SH-SY5Y (cell line): ENCODE measurements around the gene CTIF.

Experiments
- GATA2 ChIP-seq: IDR thresholded peaks from 2 replicates; pipeline ENCODE4 v1.6.1; 2011; ENCODE audit warnings: mild to moderate bottlenecking, low read depth, low read length
- GATA3 ChIP-seq: IDR thresholded peaks from 2 replicates; pipeline ENCODE4 v1.6.1; 2011; ENCODE audit warnings: low read depth, mild to moderate bottlenecking, low read length, moderate library complexity

CTIF gene

GRCh38 chr18:48609820-48610815 is 71.3 kb downstream of the CTIF start:
- TF ChIP-seq GATA3 (no peak), GATA2 (no peak)

DNA sequence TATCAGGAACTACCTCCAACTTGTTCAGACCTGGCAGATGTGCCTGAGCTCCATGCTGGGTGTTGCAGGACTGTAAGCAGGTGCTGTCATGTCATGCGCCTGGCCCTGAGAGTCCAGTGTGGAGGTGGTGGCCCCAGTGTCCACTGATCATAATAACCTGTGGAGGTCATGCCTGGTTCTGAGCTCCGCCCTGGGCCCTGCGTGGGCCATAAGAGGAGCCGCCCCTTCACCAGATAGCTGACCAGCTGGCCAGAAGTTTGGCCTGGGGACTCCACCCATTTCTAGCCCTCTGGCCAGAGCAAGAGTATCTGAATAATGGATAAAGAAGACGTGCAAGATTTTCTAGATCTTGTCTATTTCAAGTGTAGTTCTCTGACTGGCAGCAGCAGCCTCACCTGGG is 72.4 kb downstream of the CTIF start:
- no peak for TF ChIP-seq GATA3
- TF ChIP-seq GATA2 = no peak

GRCh38 chr18:48611785-48612480 is 73.1 kb downstream of the CTIF start:
- TF ChIP-seq GATA2 = no peak
- no peak for TF ChIP-seq GATA3

DNA sequence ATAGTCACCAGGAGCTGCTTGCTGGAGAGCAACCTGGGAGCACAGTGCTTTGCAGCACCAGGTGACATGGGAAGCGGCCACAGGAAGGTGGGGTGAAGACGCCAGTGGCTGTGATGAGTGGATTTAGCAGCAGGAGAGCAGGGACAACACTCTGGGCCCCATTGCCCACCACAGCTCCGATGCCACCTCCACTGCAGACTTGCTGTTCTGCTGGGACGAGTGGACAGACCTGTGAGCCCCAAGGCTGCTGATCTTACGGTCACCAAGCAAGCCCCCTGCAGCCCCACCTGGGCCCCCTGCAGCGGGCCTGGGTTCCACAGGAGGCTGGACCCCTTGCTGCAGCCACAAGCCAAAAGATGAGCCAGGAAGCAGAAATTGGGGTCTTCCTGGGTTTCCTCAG is 73.7 kb downstream of the CTIF start:
- TF ChIP-seq GATA2 (no peak), GATA3 (no peak)

DNA sequence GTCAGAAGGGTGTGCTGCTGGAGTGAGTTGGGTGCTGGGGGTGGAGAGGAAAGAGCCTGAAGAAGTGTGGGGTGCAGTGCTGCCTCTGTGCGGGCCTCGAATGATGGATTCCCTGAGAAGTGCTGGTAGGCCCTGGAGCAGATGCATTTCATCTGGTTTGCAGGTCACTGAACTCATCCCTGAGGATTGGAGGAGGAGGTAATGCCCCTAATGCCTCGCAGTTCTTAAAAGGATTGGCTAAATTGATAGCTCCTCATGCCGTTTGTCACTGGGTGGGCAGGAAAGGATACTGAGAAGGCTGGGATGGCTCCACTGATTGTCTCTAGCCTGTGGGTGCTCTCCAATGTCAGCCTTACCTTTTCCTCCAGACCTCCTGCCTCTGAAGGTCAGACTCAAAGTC is 74.1 kb downstream of the CTIF start:
- TF ChIP-seq GATA3 = no peak
- no peak for TF ChIP-seq GATA2

- no peak for TF ChIP-seq GATA2
- TF ChIP-seq GATA3 = no peak
Observed at GRCh38 chr18:48613589-48614404, 75.0 kb downstream of the CTIF start.

DNA sequence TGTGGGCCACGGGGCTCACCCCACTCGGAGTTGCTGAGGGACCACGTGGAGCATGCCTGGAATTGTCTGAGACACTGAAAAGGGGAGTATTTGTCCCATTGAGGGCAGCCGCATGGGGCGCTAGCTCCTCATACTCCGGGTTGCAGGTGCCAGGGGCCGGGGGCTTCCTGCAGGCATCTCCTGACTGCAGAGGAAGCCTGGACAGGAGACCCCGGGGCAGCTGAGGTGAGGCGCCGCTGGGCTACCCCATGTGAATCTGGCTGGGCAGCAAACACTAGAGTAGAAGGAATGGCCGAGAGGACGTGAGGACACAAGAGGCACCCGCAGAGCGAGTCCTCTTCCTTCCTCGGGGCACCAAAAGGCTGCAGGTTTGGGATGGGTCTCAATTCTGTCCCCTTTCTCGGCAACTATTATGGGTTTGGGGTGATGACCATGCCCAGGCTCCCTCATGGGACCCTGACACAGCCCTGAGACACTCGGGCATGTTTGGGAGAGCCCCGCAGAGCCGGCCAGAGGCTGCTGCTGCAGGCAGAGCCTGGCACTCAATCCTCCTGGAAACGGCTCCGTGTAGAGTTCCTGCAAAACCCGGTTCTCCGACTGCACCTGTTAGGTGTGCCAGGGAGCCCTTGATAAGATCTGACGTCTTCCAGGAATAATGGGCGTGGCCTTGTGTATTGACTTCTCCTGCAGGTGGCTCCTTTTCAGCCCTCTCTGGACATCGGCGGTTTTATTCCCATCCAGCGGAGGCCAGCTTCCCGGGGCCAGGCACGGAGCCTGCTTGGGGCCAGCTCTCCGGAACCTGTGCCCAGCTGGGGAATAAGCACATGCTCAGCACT is 77.0 kb downstream of the CTIF start:
- TF ChIP-seq GATA2 (no peak), GATA3 (no peak)

DNA sequence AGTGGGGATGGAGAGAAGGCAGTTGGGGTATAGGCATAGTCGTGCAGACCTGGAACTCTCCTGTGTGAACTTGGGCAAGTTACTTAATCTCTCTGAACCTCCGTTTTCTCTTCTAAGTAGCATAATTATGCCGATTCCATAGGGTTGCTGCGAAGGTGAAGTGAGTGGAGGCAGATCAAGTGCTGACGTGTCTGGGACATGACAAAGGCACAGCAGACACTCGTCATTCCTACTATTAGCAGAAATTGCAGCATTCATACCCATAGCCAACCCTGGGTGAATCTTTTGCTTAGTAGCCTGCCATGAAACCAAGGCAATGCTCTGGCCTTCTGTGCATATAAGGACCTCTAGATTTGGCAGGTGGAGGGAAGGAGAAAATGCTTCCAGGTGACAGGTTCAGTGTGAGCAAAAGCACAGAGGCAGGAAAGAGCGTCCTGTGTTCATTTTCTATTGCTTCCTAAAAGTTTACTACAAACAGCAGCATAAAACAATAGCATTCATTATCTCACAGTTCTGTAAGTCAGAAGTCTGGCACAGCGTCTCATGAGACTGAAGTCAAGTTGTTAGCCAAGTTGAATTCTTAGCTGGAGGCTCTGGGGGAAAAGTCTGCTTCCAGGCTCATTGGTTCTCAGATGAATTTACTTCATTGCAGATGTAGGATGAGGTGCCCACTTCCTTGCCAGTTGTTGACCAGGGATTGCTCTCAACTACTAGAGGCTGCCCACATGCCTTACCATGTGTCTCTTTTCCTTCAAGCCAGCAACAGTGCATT is 77.8 kb downstream of the CTIF start:
- TF ChIP-seq GATA2 (no peak), GATA3 (no peak)

DNA sequence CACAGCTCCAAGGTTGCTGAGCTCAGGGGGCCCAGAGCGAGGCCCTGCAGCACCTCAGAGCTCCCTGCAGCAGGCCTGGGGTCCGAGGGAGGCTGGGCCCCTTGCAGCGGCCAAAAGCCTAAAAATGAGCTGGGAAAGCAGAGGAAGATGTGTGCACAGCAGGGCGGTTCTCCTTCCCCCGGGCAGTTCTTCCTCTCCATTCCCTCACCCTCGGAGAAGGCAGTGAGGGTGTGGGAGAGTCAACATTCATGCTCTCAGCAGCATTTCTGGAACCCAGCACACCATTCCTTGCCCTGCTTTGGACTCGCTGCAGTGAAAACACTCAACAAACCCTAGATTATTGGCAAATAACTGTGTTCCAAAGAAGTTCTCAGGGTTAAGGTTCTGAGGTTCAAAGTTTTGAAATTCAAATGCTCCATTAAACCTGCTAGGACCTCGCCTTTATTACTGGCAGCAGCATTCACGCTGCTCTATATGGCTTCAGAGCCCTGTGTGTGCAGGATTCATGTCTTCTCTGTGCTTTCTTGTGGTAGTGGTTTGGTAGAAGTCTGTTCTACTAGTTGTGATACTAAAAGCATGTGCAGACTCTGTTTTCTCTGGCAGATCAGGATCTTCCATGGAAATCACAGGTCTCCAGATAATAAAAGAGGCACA is 79.1 kb downstream of the CTIF start:
- no peak for TF ChIP-seq GATA3
- TF ChIP-seq GATA2 = no peak

- TF ChIP-seq GATA2 (no peak), GATA3 (no peak)
Observed at GRCh38 chr18:48619016-48619415, 80.2 kb downstream of the CTIF start.

DNA sequence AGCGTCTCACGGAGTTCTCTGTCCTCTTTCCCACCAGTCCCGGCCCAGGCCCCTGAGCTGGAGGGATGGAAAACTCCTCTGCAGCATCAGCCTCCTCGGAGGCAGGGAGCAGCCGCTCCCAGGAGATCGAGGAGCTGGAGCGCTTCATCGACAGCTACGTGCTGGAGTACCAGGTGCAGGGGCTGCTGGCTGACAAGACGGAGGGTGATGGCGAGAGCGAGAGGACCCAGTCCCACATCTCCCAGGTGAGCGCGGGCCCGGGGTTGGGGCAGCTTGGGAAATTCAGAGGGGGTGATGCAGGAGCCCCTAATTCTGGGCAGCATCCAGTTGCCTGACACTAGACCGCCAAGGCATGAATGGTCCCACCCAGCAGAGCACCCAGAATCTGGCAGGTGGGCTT is 80.7 kb downstream of the CTIF start:
- TF ChIP-seq GATA2 (no peak), GATA3 (no peak)

- TF ChIP-seq GATA2 (no peak), GATA3 (no peak)
Observed at GRCh38 chr18:48620071-48620470, 81.2 kb downstream of the CTIF start.

DNA sequence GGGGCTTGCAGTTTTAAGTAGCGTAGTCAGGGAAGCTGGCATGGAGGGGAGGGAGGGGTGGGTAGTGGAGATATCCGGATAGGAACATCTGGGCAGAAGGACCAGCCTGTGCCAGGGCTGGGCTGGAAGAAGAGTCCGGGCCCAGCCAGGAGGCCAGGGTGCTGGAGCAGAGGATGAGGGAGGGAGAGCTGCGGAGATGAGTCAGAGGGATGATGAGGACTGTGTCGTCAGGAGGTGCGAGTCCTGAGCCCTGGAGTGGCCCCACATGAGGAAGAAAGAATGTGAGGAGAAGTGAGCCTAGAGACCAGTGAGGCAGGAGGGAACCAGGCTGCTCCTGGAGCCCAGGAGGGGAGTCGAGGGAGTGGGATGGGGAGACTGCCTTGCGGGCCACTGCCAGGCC is 82.4 kb downstream of the CTIF start:
- TF ChIP-seq GATA2 (no peak), GATA3 (no peak)
